Immature natural killer cell (primary cell): ENCODE measurements around the gene ZCWPW1. TPM values are rescaled to one million over a fixed set of nuclear protein-coding genes. Genes with fewer than 3 reads are reported as not detected.
"Not testable (repeated sequence)": the region's sequence is repeated elsewhere in the genome, so short reads cannot be mapped to it uniquely, and the experiment has no call there.

Experiments used
- DNase-seq, 3 donors: peaks; one replicate each; pipeline ENCODE4 v3.0.0; 2022; ENCODE audit warnings: mixed read lengths in 1 of 3
- H3K27ac Mint-ChIP-seq, 6 donors: one replicate each; pipeline ENCODE4 v1.8.0; 2020; ENCODE audit warnings: mixed read lengths in 6 of 6, mild to moderate bottlenecking in 5 of 6, inconsistent platforms in 4 of 6, moderate library complexity in 3 of 6
- H3K27me3 Mint-ChIP-seq, 3 donors: one replicate each; pipeline ENCODE4 v1.8.0; 2020 to 2021; ENCODE audit warnings: low read depth in 3 of 3, mild to moderate bottlenecking in 3 of 3, mixed read lengths in 3 of 3, moderate library complexity in 3 of 3, inconsistent platforms in 1 of 3
- H3K36me3 Mint-ChIP-seq, 3 donors: one replicate each; pipeline ENCODE4 v1.8.0; 2020; ENCODE audit warnings: mixed read lengths in 3 of 3, inconsistent platforms in 2 of 3, mild to moderate bottlenecking in 2 of 3
- H3K4me1 Mint-ChIP-seq, 2 donors: one replicate each; pipeline ENCODE4 v1.8.0; 2020; ENCODE audit warnings: inconsistent platforms in 2 of 2, mild to moderate bottlenecking in 2 of 2, mixed read lengths in 2 of 2, moderate library complexity in 1 of 2
- H3K4me3 Mint-ChIP-seq, 5 donors: one replicate each; pipeline ENCODE4 v1.8.0; 2020; ENCODE audit warnings: mild to moderate bottlenecking in 5 of 5, mixed read lengths in 5 of 5, inconsistent platforms in 3 of 5, moderate library complexity in 3 of 5
- H3K9me3 Mint-ChIP-seq, 6 donors: one replicate each; pipeline ENCODE4 v1.8.0; 2020; ENCODE audit warnings: mild to moderate bottlenecking in 6 of 6, mixed read lengths in 6 of 6, inconsistent platforms in 4 of 6, moderate library complexity in 3 of 6
- polyA plus RNA-seq, 3 donors: library from polyadenylated mRNA; unstranded; fragments of 300-500 nt; fragmentation: Illumina TruSeq; gene quantifications; one replicate each; pipeline ENCODE4 v1.2.3, GENCODE V29; 2021

Gene ZCWPW1
- polyA plus RNA-seq, 3 donors from 2014 or later = 4.1 to 5.9 (median 5.7) TPM

DNA sequence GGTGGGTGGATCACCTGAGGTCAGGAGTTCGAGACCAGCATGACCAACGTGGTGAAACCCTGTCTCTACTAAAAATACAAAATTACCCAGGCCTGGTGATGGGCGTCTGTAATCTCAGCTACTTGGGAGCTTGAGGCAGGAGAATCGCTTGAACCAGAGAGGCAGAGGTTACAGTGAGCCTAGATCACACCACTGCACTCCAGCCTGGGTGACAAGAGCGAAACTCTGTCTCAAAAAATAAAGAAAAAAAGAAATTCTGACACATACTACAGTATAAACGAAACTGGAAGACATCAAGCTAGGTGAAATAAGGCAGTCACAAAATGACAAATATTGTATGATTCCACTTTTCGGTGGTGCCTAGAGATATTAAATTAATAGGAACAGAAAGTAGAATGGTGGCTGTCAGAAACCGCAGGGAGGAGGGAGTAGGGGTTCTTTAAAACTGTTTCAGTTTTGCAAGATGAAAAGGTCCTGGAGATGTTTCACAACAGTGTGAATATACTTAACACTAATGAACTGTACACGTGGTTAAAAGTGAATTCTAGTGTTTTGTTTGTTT is 32.0 kb downstream of the ZCWPW1 start:
- H3K4me3 Mint-ChIP-seq = peak overlapping the region; percentile 77 to 86 (median 83)
- peaks cover 34 to 36% of the 10 kb centered on the region in 2 donors for H3K4me1 Mint-ChIP-seq
- H3K9me3 Mint-ChIP-seq = no peaks in the 10 kb centered on the region
- peaks cover 0 to 1% (median 1%) of the 10 kb centered on the region in 3 donors for H3K27me3 Mint-ChIP-seq
- H3K36me3 Mint-ChIP-seq = peaks cover 3 to 6% (median 5%) of the 10 kb centered on the region in 3 donors
- peak overlapping the region; percentile 83 to 97 (median 96) for H3K27ac Mint-ChIP-seq
- DNase-seq = peak; percentile 73 to 75 (median 75)

DNA sequence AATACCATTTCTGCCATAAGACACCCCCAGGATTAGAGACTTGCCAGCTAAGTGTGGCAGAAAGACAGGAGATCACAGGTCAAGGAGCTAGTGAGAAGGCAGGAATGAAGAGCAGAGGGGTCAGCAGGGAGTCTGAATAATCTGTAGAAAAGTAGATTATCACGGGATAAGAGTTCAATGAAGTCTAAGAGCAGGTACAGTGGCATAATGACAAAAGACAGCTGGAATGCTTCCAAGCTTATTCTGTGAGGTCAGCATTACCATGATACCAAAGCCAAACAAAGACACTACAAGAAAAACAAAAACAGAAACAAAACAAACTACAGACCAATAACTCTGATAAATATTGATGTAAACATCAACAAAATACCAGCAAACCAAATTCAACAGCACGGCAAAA is 34.4 kb downstream of the ZCWPW1 start:
- Mint-ChIP-seq H3K36me3 (peaks cover 0 to 6% (median 4%) of the 10 kb centered on the region in 3 donors), H3K27me3 (peaks cover 1 to 7% (median 5%) of the 10 kb centered on the region in 3 donors), H3K27ac (peak overlapping the region in 2 of 6 donors; percentile 0 to 38), H3K4me1 (peaks cover 33 to 36% of the 10 kb centered on the region in 2 donors), H3K4me3 (no peak overlapping the region), H3K9me3 (no peaks in the 10 kb centered on the region)
- DNase-seq = no peak

DNA sequence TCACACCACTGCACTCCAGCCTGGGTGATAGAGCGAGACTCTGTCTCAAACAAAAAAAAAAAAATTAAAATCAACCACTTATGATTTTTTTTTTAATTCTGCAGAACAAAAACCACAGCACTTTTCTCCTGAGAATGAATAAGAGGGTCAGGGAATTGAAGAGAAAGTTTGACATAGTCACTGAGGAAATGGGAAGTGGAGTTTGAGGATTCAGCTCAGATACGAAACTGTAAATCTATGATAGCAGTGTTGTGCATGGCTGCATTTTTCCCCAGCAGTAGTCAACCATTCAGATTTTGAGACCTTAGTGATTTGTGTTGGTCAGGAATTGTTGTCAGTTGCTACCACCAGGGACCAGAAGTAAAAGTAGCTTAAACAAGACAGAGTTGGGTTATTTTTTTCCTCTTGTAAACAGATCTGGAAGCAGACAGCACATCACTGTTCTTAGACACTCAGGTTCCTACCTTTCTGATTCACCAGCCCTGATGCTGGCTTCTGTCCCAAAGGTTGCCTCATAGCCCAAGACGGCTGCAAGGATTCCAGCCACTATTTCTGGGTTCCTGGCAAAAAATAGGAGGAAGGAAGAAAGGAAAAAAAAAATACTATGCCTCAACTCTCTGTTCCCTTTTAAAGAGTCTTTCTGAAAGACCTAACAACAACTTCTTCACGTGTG is 35.1 kb downstream of the ZCWPW1 start:
- Mint-ChIP-seq H3K4me3 (no peak overlapping the region), H3K27me3 (peaks cover 1 to 7% (median 5%) of the 10 kb centered on the region in 3 donors), H3K36me3 (peaks cover 0 to 6% (median 5%) of the 10 kb centered on the region in 3 donors), H3K4me1 (peaks cover 26 to 32% of the 10 kb centered on the region in 2 donors), H3K27ac (no peak overlapping the region), H3K9me3 (no peaks in the 10 kb centered on the region)
- no peak for DNase-seq

DNA sequence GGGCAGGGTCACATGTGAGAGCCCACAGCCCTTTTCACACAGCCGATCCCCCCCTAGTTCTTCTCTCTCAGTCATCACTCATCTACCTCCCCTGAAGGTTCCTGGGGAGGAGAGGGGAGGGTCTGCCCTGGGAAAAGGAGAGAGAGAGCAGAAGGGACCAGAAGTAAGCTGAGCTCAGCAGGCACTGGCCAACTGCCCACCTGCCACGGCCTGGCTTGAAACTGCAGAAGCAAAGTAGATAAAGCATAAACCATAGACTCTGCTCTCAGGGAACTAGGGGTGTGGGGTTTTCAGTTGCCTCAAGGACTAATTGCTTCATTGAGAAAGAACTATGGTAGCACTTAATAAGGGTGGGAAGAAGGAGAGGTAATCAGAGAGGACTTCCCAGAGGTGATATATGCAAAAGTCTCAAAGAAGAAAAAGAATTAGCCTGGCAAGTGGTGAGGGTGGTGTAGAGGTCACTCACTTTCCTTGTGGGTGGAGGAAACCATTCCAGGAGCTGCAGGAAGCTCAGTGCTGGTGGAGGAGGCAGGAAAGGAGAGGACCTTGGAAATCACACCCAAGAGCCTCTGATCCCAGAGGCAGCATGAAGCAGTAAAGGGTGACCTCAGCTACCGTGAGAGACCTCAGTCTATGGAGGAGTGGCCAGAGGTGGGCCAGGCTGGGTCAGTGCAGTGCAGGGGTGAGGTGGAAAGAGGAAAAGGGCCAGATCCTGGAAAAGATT is 38.1 kb downstream of the ZCWPW1 start:
- Mint-ChIP-seq H3K4me1 (peaks cover 1 to 4% of the 10 kb centered on the region in 2 donors), H3K9me3 (no peaks in the 10 kb centered on the region), H3K27ac (no peak overlapping the region), H3K36me3 (peaks cover 0 to 6% (median 5%) of the 10 kb centered on the region in 3 donors), H3K4me3 (no peak overlapping the region), H3K27me3 (peaks cover 0 to 7% (median 4%) of the 10 kb centered on the region in 3 donors)
- DNase-seq = no peak

DNA sequence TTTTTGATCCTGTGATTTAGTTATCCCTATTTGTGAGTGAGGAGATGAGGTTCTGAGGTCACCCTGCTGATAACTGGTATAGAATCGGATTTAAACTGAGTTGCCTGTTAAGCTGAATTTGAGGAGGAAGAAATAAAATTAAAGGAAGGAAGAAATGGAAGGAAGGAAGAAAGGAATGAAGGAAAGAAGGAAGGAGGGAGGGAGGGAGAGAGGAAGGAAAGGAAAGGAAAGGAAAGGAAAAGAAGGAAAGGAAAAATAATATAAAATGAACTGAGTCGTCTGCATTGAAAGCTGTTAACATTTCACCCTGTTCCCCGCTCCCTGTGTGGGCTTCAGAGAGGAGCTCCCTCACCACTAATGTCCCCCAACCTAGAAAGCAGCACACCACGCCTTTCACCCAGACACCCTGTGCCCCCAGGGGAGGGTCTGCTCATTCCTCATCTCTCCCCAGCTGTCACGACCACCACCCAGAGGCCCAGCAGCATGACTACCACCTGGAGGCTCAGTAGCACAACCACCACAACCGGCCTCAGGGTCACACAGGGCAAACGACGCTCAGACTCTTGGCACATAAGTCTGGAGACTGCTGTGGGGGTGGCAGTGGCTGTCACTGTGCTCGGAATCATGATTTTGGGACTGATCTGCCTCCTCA is 38.9 kb downstream of the ZCWPW1 start:
- Mint-ChIP-seq H3K27ac (peak overlapping the region in 1 of 6 donors; percentile 13), H3K27me3 (peaks cover 0 to 7% (median 4%) of the 10 kb centered on the region in 3 donors), H3K4me1 (peaks cover 0 to 1% of the 10 kb centered on the region in 2 donors), H3K9me3 (no peaks in the 10 kb centered on the region), H3K4me3 (no peak overlapping the region), H3K36me3 (peaks cover 0 to 6% (median 5%) of the 10 kb centered on the region in 3 donors)
- DNase-seq = no peak

DNA sequence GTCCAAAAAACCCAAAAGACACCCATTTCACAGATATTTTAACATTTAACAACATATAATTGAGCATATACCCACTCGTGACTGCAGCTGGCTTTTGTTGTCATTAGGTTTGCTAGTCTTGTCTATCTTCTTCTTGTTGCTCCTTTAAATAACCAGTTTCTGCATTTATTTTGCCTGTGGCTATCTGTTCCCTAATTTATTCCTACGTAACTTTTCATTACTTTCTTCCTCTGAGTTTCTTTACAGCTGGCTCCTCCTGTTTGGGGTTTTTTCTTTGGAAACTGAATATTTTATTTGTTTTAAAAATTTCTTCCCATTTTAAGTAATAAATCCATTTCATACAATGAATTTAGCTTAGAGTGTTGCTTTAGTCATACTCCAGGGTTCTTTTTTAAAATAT is 40.8 kb downstream of the ZCWPW1 start:
- H3K27me3 Mint-ChIP-seq = peaks cover 0 to 9% (median 8%) of the 10 kb centered on the region in 3 donors
- DNase-seq = no peak
- H3K27ac Mint-ChIP-seq = no peak overlapping the region

DNA sequence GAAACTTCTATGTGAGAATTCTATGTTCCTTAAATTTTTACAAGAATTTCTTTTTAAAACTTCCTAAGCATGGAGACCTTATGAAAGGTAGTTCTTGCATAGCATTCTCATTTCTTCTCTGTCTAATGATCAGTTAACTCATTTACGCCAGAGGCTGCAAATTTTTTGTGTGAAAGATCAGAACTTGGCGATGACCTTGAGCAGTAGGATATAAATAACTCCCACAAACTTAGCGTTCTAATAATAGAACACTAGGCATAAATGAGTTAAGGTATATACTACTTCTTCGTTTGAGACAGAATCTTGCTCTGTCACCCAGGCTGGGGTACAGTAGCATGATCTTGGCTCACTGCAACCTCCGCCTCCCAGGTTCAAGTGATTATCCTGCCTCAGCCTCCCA is 41.6 kb downstream of the ZCWPW1 start:
- Mint-ChIP-seq H3K4me3 (no peak overlapping the region), H3K27ac (no peak overlapping the region), H3K9me3 (no peaks in the 10 kb centered on the region), H3K27me3 (peaks cover 0 to 11% (median 8%) of the 10 kb centered on the region in 3 donors), H3K36me3 (peaks cover 0 to 6% (median 5%) of the 10 kb centered on the region in 3 donors), H3K4me1 (peaks cover 9 to 13% of the 10 kb centered on the region in 2 donors)
- DNase-seq = no peak

More for the DNA sequence above, 40.8 kb downstream of the ZCWPW1 start:
- H3K9me3 Mint-ChIP-seq = no peaks in the 10 kb centered on the region
- H3K4me1 Mint-ChIP-seq = peaks cover 5 to 7% of the 10 kb centered on the region in 2 donors
- H3K4me3 Mint-ChIP-seq = no peak overlapping the region
- H3K36me3 Mint-ChIP-seq = peaks cover 0 to 6% (median 5%) of the 10 kb centered on the region in 3 donors

DNA sequence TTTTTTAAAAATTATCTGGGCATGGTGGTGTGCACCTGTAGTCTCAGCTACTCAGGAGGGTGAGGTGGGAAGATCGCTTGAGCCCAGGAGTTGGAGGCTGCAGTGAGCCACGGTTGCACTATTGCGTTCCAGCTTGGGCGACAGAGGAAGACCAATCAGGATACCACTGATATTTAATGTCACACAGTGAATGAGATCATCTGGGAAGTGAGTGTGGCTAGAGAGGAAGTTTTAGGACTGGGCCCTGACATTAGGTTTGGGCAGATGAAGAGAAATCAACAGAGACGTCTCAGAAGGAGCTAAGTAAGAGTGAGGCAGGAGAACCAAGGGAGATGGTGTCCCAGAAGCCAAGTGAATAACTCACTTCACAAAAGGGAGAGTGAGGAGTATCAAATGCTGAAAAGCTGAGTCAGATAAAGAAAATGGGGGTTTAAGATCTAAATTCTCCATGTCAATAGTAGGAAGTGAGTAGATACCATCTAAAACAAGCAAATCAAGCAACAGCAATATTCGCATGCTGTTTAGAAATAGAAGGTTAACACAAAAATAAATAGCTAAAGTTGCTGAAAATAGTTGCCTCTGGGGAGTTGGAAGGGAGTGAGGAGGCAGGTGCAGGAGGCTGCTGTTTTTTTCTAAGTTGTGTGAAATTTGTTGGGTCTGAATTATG is 43.7 kb downstream of the ZCWPW1 start:
- Mint-ChIP-seq H3K9me3 (no peaks in the 10 kb centered on the region), H3K27ac (peak overlapping the region in 1 of 6 donors; percentile 67), H3K36me3 (peaks cover 0 to 5% (median 3%) of the 10 kb centered on the region in 3 donors), H3K4me3 (no peak overlapping the region), H3K4me1 (peaks cover 9 to 13% of the 10 kb centered on the region in 2 donors), H3K27me3 (peaks cover 0 to 6% (median 5%) of the 10 kb centered on the region in 3 donors)
- no peak for DNase-seq

DNA sequence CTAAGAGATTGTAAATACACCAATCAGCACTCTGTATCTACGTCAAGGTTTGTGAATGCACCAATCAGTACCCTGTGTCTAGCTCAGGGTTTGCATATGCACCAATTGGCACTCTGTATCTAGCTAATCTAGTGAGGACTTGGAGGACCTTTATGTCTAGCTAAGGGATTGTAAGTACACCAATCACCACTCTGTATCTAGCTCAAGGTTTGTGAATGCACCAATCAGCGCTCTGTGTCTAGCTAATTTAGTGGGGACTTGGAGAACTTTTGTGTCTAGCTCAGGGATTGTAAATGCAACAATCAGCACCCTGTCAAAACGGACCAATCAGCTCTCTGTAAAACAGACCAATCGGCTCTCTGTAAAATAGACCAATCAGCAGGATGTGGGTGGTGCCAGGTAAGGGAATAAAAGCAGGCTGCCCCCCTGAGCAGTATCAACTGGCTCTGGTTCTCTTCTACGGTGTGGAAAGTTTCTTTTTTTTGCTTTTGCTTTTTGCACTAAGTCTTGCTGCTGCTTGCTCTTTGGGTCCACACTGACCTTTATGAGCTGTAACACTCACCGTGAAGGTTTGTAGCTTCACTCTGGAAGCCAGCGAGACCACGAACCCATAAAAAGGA is 46.2 kb downstream of the ZCWPW1 start:
- DNase-seq = peak in 1 of 3 donors; percentile 32
- not testable (repeated sequence) for H3K36me3 Mint-ChIP-seq, H3K9me3 Mint-ChIP-seq, H3K27me3 Mint-ChIP-seq
- Mint-ChIP-seq H3K27ac (peak overlapping the region in 5 of 6 donors; percentile 48 to 74 (median 73)), H3K4me1 (peaks cover 11 to 13% of the 10 kb centered on the region in 2 donors), H3K4me3 (peak overlapping the region in 3 of 5 donors; percentile 53 to 70 (median 53))

DNA sequence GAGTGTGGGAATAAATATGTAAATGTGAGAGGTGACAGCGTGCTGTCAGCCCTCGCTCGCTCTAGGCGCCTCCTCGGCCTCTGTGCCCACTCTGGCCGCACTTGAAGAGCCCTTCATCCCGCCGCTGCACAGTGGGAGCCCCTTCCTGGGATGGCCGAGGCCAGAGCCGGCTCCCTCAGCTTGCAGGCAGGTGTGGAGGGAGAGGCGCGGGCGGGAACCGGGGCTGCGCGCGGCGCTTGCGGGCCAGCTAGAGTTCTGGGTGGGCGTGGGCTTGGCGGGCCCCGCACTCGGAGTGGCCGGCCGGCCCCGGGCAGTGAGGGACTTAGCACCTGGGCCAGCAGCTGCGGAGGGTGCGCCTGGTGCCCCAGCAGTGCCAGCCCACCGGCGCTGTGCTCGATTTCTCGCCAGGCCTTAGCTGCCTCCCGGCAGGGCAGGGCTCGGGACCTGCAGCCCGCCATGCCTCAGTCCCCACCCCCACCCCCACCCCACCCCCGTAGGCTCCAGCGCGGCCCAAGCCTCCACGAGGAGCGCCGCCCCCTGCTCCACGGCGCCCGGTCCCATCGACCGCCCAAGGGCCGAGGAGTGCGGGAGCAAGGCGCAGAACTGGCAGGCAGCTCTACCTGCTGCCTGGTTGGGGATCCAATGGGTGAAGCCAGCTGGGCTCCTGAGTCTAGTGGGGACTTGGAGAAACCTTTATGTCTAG is 46.8 kb downstream of the ZCWPW1 start:
- H3K9me3 Mint-ChIP-seq, H3K4me3 Mint-ChIP-seq, DNase-seq, H3K27ac Mint-ChIP-seq, H3K27me3 Mint-ChIP-seq, H3K36me3 Mint-ChIP-seq: not testable (repeated sequence)
- peaks cover 11 to 13% of the 10 kb centered on the region in 2 donors for H3K4me1 Mint-ChIP-seq

DNA sequence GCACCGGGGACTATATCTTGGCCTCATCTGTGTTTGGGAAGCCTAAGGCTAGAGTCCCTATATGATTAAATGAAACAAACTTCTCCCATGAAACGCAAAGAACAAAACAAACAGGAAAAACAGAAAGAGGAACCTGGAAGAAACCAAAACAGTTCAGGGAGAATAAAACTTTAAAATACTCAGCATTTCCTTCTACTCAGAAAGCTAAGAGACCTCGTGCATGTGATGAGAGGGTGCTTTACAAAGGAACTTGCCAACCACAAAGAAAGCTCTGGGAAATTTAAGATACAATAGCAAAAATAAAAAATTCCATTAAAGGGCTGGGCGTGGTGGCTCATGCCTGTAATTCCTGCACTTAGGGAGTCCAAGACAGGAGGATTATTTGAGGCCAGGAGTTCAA is 48.3 kb downstream of the ZCWPW1 start:
- Mint-ChIP-seq H3K36me3 (peaks cover 0 to 9% (median 5%) of the 10 kb centered on the region in 3 donors), H3K4me3 (no peak overlapping the region), H3K4me1 (peaks cover 23 to 26% of the 10 kb centered on the region in 2 donors), H3K9me3 (no peaks in the 10 kb centered on the region), H3K27ac (peak overlapping the region in 2 of 6 donors; percentile 15 to 33), H3K27me3 (peaks cover 0 to 5% (median 4%) of the 10 kb centered on the region in 3 donors)
- DNase-seq = no peak

DNA sequence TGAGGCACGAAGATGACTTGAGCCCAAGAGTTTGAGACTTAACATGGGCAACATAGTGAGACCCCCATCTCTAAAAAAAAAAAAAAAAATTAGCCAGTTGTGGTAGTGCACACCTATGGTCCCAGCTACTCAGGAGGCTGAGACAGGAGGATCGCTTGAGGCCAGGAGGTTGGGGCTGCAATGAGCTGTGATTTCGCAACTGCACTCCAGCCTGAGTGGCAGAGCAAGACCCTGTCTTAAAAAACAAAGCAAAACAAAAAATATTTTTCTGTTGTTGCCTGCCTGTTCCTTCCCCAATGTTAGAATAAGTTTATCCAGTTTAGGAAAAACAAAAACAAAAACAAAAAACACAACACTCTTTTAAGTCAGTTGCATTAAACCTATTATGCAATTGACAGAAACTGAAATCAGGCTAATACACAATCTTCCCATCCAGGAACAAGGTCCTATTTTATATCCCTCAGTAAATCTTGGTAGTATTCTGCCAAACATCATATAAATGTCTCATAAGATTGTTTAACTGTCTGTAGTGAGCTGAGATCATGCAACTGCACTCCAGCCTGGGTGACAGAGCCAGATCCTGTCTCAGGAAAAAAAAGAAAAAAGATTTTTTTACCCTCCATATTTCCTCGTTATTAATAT is 50.3 kb downstream of the ZCWPW1 start:
- Mint-ChIP-seq H3K4me3 (no peak overlapping the region), H3K27ac (no peak overlapping the region), H3K36me3 (peaks cover 0 to 9% (median 5%) of the 10 kb centered on the region in 3 donors), H3K4me1 (peaks cover 35 to 36% of the 10 kb centered on the region in 2 donors), H3K9me3 (no peaks in the 10 kb centered on the region), H3K27me3 (peaks cover 0 to 4% (median 3%) of the 10 kb centered on the region in 3 donors)
- no peak for DNase-seq
